GM12878 (cell line): ENCODE results near the gene BLOC1S5. TPM values are rescaled to one million over a fixed set of nuclear protein-coding genes. Genes with fewer than 3 reads are reported as not detected.

ENCODE experiments used
- ATAC-seq: fragments of 200-7000 bp; cut with Tn5 transposase; 3 replicates; pipeline ENCODE4 v1.9.1; 2020; ENCODE audit warnings: mild to moderate bottlenecking, moderate library complexity
- BruUV-seq: library from RNA; stranded (reverse); fragments of 400-500 nt; replicated peaks from 2 replicates; lab custom pipeline; 2021; lab: Mats Ljungman, UMichigan
- CTCF ChIA-PET: fragments of 300-600 bp; sonication (Branson Sonifier 250); formaldehyde crosslinking; extraction: SDS; loops from one replicate; lab custom pipeline; 2021; ENCODE audit warnings: inconsistent platforms; lab: Yijun Ruan, JAX
- POLR2A ChIA-PET: fragments of 350-600 bp; formaldehyde crosslinking; extraction: SDS; loops from one replicate; lab custom pipeline; 2021; ENCODE audit warnings: inconsistent platforms; lab: Charles Lee
- RAD21 ChIA-PET: fragments of 300-600 bp; sonication (Branson Sonifier 250); formaldehyde crosslinking; loops from one replicate; lab custom pipeline; 2023; ENCODE audit warnings: antibody characterized with exemption; ENCODE audit not compliant: unreplicated experiment; lab: Charles Lee
- SMC1A ChIA-PET: fragments of 300-600 bp; sonication (Branson Sonifier 250); formaldehyde crosslinking; loops from one replicate; lab custom pipeline; 2023; ENCODE audit not compliant: unreplicated experiment, uncharacterized antibody; lab: Charles Lee
- DNase-seq: peaks from one replicate; pipeline ENCODE4 v3.0.0-alpha.2; 2011; ENCODE audit warnings: low read depth, low spot score
- FAIRE-seq: peaks from 3 replicates; lab custom pipeline; 2011; peaks lifted over from hg19 to GRCh38; lab: Jason Lieb, UNC
- H2AFZ ChIP-seq: 2 replicates; pipeline ENCODE4 v1.6.0; 2011; ENCODE audit warnings: low read depth, low read length, control low read depth; ENCODE audit not compliant: control insufficient read depth
- H3K27ac ChIP-seq: 2 replicates; pipeline ENCODE4 v1.5.1; 2011; ENCODE audit warnings: control low read depth; ENCODE audit not compliant: control insufficient read depth, insufficient read depth
- H3K27me3 ChIP-seq, 2 experiments: replicated peaks in 1 of 2; 2 replicates each; pipeline versions ENCODE4 v1.6.0 to v1.6.1; 2011; ENCODE audit warnings: low read length in 1 of 2; ENCODE audit not compliant: control insufficient read depth in 2 of 2, insufficient read depth in 2 of 2
- H3K36me3 ChIP-seq, 2 experiments: 2 replicates each; pipeline ENCODE4 v1.5.1; 2011; ENCODE audit warnings: low read length in 1 of 2; ENCODE audit not compliant: control insufficient read depth in 2 of 2, insufficient read depth in 2 of 2
- H3K4me1 ChIP-seq: 2 replicates; pipeline ENCODE4 v1.6.1; 2011; ENCODE audit warnings: mild to moderate bottlenecking, low read length, moderate library complexity, mixed read lengths; ENCODE audit not compliant: control insufficient read depth, insufficient read depth
- H3K4me2 ChIP-seq: 2 replicates; pipeline ENCODE4 v1.6.0; 2011; ENCODE audit warnings: control low read depth; ENCODE audit not compliant: control insufficient read depth, insufficient read depth
- H3K4me3 ChIP-seq: fragments of 200-600 bp; sonication (generic); 2 replicates; pipeline ENCODE4 v1.5.1; 2016
- H3K79me2 ChIP-seq: 2 replicates; pipeline ENCODE4 v1.6.0; 2011; ENCODE audit warnings: low read length; ENCODE audit not compliant: control insufficient read depth, insufficient read depth
- H3K9ac ChIP-seq: 2 replicates; pipeline ENCODE4 v1.8.0; 2011; ENCODE audit warnings: low read length, control low read depth, mixed read lengths; ENCODE audit not compliant: control insufficient read depth, insufficient read depth
- H3K9me3 ChIP-seq: replicated peaks from 3 replicates; pipeline ENCODE4 v1.5.1; 2011; ENCODE audit warnings: mild to moderate bottlenecking, low read length; ENCODE audit not compliant: control insufficient read depth, insufficient read depth
- H4K20me1 ChIP-seq: 2 replicates; pipeline ENCODE4 v1.6.0; 2011; ENCODE audit not compliant: control insufficient read depth, insufficient read depth
- CHD2 ChIP-seq: IDR thresholded peaks from 2 replicates; pipeline ENCODE4 v1.6.1; 2011; ENCODE audit warnings: low read depth, low read length, improper control_type of control experiment, borderline replicate concordance
- FOXM1 ChIP-seq: IDR thresholded peaks from 2 replicates; pipeline ENCODE4 v1.6.1; 2012; ENCODE audit warnings: low read depth, mild to moderate bottlenecking, inconsistent platforms, low read length, moderate library complexity
- HDGF ChIP-seq: fragments of 450-650 bp; IDR thresholded peaks from 2 replicates; pipeline ENCODE4 v1.6.1; 2016; ENCODE audit warnings: antibody characterized with exemption
- MTA3 ChIP-seq: IDR thresholded peaks from 2 replicates; pipeline ENCODE4 v1.6.1; 2012; ENCODE audit warnings: low read length, inconsistent platforms, borderline replicate concordance
- PAX8 ChIP-seq: fragments of 450-650 bp; IDR thresholded peaks from 2 replicates; pipeline ENCODE4 v1.6.1; 2017; ENCODE audit warnings: mild to moderate bottlenecking, moderate library complexity
- SMAD1 ChIP-seq: fragments of 450-650 bp; IDR thresholded peaks from 2 replicates; pipeline ENCODE4 v1.6.1; 2018; ENCODE audit warnings: mild to moderate bottlenecking, low read depth; ENCODE audit not compliant: partially characterized antibody
- ZBED1 ChIP-seq: IDR thresholded peaks from 2 replicates; pipeline ENCODE4 v1.6.1; 2016; ENCODE audit warnings: borderline replicate concordance
- WGBS: methylation state at CpG from one replicate; pipeline ENCODE4 v1.1.6; 2016; ENCODE audit warnings: low lambda C conversion rate; ENCODE audit not compliant: insufficient replicate concordance, insufficient coverage; ENCODE audit errors: missing lambda C conversion rate; 5-methylcytosine and 5-hydroxymethylcytosine counted together
- in situ Hi-C: fragments of 300-500 bp; cut with MboI; formaldehyde crosslinking; loops from 9 replicates; pipeline ENCODE4 v1.14.3; 2018; ENCODE audit warnings: mixed read lengths
- intact Hi-C: fragments of 100-400 bp; cut with micrococcal nuclease; formaldehyde crosslinking; loops from one replicate; pipeline ENCODE4 v1.14.2; 2022; ENCODE audit not compliant: unreplicated experiment
- polyA plus RNA-seq, 11 experiments: library from polyadenylated mRNA; depleted of rRNA in 4 of 11; unstranded in 6 of 11; stranded (reverse) in 5 of 11; fragments of >200 nt; fragmentation: Nextera tagmentation in 4 of 11; fragmentation: Illumina TruSeq in 1 of 11; extraction: Ambion mirVana in 4 of 11; extraction: Trizol in 1 of 11; gene quantifications; 1 replicate in 1 of 11; 2 replicates in 10 of 11; pipeline versions ENCODE4 v1.2.1 to v1.2.3, GENCODE V29; 2011 to 2016; ENCODE audit warnings: inconsistent platforms in 2 of 11, missing spikeins in 2 of 11, low read depth in 1 of 11
- total RNA-seq, 4 experiments: library from RNA; depleted of rRNA in 3 of 4; stranded (reverse); fragments of >200 nt in 3 of 4; fragmentation: Illumina TruSeq in 1 of 4; extraction: Trizol in 1 of 4; gene quantifications; 2 replicates each; pipeline versions ENCODE4 v1.2.1 to v1.2.3, GENCODE V29; 2013 to 2021
- TF ChIP-seq, protein P1 (sequence below), 3 experiments: IDR thresholded peaks in 2 of 3; conservative IDR thresholded peaks in 1 of 3; 2 replicates each; pipeline ENCODE4 v1.5.1; 2011; ENCODE audit warnings: low read depth in 3 of 3, low read length in 3 of 3, mild to moderate bottlenecking in 3 of 3, control low read depth in 2 of 3, moderate library complexity in 2 of 3, inconsistent platforms in 1 of 3, mixed read lengths in 1 of 3; ENCODE audit not compliant: control insufficient read depth in 2 of 3, insufficient read depth in 1 of 3; ENCODE audit errors: extremely low read depth in 1 of 3
- TF ChIP-seq, protein P2 (sequence below): fragments of 450-650 bp; IDR thresholded peaks from 2 replicates; pipeline ENCODE4 v1.6.1; 2017; ENCODE audit warnings: antibody characterized with exemption, mild to moderate bottlenecking, moderate library complexity

Gene BLOC1S5
- total and polyA plus RNA-seq, 10 of the 15 experiments (the other 5 are each of a cell fraction or from before 2014, with no cell fraction given): 4.3 to 22.2 (median 16.1) TPM

DNA sequence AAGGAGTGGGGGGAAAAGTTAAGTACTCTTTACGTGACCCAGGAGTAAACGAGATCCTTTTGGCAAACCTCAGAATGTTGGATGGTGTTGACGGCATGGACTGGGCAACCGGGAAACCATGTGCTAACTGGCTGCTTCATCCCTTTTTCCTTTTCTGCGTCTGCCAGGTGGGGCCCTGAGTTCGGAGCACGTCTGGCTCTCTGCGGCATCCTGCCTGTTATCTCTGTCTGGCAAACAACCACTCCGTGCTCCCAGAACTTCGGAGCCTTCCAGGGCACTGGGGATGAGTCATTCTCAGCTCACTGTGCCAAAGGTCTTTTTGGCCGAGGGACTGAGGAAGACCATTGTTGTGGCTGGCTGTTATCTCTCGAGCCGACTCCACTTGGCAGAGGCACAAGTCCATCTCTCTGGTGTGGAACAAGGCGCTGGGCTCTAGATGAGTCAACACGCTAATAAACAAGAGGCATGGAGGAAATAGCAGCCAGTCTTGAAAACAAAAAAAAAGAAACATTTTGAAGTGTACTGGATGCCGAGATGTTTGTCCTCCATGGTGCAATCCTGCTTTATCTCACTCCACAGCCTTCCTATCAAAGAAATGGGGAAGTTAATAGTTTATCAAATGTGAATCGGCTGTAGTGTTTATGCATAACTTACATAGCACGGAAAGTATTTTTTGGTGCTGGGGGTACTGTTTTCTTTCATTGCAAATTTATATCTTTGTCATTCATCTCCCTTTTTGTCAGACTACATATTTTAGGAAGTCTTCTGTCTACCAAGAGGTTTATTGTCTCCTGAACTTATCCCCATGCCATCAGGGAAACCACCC, 89.0 kb downstream of the BLOC1S5 start (continued):
- TF ChIP-seq, protein P1, sequence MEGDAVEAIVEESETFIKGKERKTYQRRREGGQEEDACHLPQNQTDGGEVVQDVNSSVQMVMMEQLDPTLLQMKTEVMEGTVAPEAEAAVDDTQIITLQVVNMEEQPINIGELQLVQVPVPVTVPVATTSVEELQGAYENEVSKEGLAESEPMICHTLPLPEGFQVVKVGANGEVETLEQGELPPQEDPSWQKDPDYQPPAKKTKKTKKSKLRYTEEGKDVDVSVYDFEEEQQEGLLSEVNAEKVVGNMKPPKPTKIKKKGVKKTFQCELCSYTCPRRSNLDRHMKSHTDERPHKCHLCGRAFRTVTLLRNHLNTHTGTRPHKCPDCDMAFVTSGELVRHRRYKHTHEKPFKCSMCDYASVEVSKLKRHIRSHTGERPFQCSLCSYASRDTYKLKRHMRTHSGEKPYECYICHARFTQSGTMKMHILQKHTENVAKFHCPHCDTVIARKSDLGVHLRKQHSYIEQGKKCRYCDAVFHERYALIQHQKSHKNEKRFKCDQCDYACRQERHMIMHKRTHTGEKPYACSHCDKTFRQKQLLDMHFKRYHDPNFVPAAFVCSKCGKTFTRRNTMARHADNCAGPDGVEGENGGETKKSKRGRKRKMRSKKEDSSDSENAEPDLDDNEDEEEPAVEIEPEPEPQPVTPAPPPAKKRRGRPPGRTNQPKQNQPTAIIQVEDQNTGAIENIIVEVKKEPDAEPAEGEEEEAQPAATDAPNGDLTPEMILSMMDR (IDR thresholded peaks at IDR 0.05 in 2 of 3, conservative IDR thresholded peaks at IDR 0.05 in 1 of 3; ENCODE audit: control insufficient read depth in 2 of 3, extremely low read depth in 1 of 3, insufficient read depth in 1 of 3, low read depth in 3 of 3, low read length in 3 of 3): no peak

DNA sequence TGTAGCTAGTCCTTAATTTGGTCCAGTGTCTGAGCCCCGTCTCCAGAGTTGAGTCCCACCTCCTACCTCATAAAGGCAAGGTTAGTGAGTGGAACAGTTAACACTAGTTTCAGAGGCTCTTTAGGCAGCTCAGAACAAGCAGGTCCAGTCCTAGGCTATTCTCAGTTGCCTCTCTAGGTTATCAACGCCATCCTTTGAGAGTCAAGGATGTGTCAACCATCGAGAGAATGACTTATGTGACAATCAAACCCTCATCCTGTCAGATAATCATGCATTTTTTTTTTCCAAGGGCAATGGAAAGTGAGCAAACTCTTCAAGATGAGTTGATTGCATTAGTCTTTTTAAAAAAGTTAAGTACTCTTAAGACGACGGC, 89.6 kb downstream of the BLOC1S5 start:
- BruUV-seq: no TSS peak
- no peaks in the 10 kb centered on the region for H3K36me3 ChIP-seq
- FAIRE-seq: no peak
- no peaks in the 10 kb centered on the region for H4K20me1 ChIP-seq
- ATAC-seq: no peak
- CTCF ChIA-PET: no interaction called here
- H3K9me3 ChIP-seq: peaks cover 4% of the 10 kb centered on the region
- intact Hi-C loops: no loop called here
- no peak overlapping the region for H3K27ac ChIP-seq
- 55% methylated on average over 5 of the region's 5 CpGs for WGBS
- H3K79me2 ChIP-seq: no peaks in the 10 kb centered on the region
- in situ Hi-C loops: no loop called here
- no peak overlapping the region for H3K4me3 ChIP-seq
- H3K9ac ChIP-seq: no peak overlapping the region
- no peak for DNase-seq
- H3K4me2 ChIP-seq: no peak overlapping the region
- no peak overlapping the region for H2AFZ ChIP-seq
- SMC1A ChIA-PET: no interaction called here
- H3K27me3 ChIP-seq: peaks cover 0 to 3% of the 10 kb centered on the region in 2 experiments; a peak in 1 of 4 replicates
- TF ChIP-seq HDGF (no peak), PAX8 (no peak), ZBED1 (no peak), SMAD1 (no peak), CHD2 (no peak), MTA3 (no peak), FOXM1 (no peak)
- TF ChIP-seq, protein P2, sequence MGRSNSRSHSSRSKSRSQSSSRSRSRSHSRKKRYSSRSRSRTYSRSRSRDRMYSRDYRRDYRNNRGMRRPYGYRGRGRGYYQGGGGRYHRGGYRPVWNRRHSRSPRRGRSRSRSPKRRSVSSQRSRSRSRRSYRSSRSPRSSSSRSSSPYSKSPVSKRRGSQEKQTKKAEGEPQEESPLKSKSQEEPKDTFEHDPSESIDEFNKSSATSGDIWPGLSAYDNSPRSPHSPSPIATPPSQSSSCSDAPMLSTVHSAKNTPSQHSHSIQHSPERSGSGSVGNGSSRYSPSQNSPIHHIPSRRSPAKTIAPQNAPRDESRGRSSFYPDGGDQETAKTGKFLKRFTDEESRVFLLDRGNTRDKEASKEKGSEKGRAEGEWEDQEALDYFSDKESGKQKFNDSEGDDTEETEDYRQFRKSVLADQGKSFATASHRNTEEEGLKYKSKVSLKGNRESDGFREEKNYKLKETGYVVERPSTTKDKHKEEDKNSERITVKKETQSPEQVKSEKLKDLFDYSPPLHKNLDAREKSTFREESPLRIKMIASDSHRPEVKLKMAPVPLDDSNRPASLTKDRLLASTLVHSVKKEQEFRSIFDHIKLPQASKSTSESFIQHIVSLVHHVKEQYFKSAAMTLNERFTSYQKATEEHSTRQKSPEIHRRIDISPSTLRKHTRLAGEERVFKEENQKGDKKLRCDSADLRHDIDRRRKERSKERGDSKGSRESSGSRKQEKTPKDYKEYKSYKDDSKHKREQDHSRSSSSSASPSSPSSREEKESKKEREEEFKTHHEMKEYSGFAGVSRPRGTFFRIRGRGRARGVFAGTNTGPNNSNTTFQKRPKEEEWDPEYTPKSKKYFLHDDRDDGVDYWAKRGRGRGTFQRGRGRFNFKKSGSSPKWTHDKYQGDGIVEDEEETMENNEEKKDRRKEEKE: no peak
- TF ChIP-seq, all 136 proteins: peak for 0
- RAD21 ChIA-PET: no interaction called here
- POLR2A ChIA-PET: no interaction called here
- no peaks in the 10 kb centered on the region for H3K4me1 ChIP-seq
